ENCODE measurements around the gene TEX47. TPM values are rescaled to one million over a fixed set of nuclear protein-coding genes. Genes with fewer than 3 reads are reported as not detected.

Gene TEX47
- total and polyA plus RNA-seq, 2 donors (not counting 1 experiment from before 2014, with no cell fraction given) = not detected

GRCh38 chr7:88806280-88807037 is 10.9 kb upstream of the TEX47 start:
- no peak overlapping the region for H3K4me3 ChIP-seq (replicated peaks in 1 of 4; ENCODE audit: control extremely low read depth in 1 of 4, insufficient read depth in 1 of 4, low read depth in 3 of 4, low read length in 4 of 4)

GRCh38 chr7:88801046-88801445 is 5.5 kb upstream of the TEX47 start:
- no peaks in the 10 kb centered on the region for H3K9me3 ChIP-seq (ENCODE audit: control insufficient read depth, insufficient read depth, low read depth, low read length)
- H3K27me3 ChIP-seq (ENCODE audit: control insufficient read depth, insufficient read depth, low read length) = no peaks in the 10 kb centered on the region
- no peak overlapping the region for H3K4me2 ChIP-seq (ENCODE audit: extremely low read depth, insufficient read depth, low read length)
- no peaks in the 10 kb centered on the region for H4K20me1 ChIP-seq (ENCODE audit: control insufficient read depth, extremely low read depth, insufficient read depth, low read length)
- DNase-seq (ENCODE audit: low read depth in 2 of 2) = no peak
- no peak overlapping the region for H2AFZ ChIP-seq (ENCODE audit: low read length)
- TF ChIP-seq CTCF (conservative IDR thresholded peaks at IDR 0.05 in 1 of 2, IDR thresholded peaks at IDR 0.05 in 1 of 2; ENCODE audit: low read depth in 1 of 2, low read length in 2 of 2) (no peak), EZH2 (IDR thresholded peaks at IDR 0.05; ENCODE audit: low read length, missing control alignments) (no peak)
- no peak overlapping the region for H3K4me3 ChIP-seq (replicated peaks in 1 of 4; ENCODE audit: control extremely low read depth in 1 of 4, insufficient read depth in 1 of 4, low read depth in 3 of 4, low read length in 4 of 4)
- no peaks in the 10 kb centered on the region for H3K4me1 ChIP-seq (ENCODE audit: control insufficient read depth, extremely low read depth, insufficient read depth, low read length)
- H3K36me3 ChIP-seq (ENCODE audit: control insufficient read depth, insufficient read depth, low read length) = no peaks in the 10 kb centered on the region
- no peaks in the 10 kb centered on the region for H3K79me2 ChIP-seq (ENCODE audit: control insufficient read depth, insufficient read depth, low read length)
- H3K27ac ChIP-seq (ENCODE audit: insufficient read depth, low read length) = no peak overlapping the region
- H3K9ac ChIP-seq (ENCODE audit: insufficient read depth, low read length) = no peak overlapping the region

More at GRCh38 chr7:88806280-88807037, 10.9 kb upstream of the TEX47 start:
- no peak for DNase-seq (ENCODE audit: low read depth in 2 of 2)
- H3K27ac ChIP-seq (ENCODE audit: insufficient read depth, low read length) = no peak overlapping the region
- no peaks in the 10 kb centered on the region for H3K36me3 ChIP-seq (ENCODE audit: control insufficient read depth, insufficient read depth, low read length)
- no peak overlapping the region for H3K4me2 ChIP-seq (ENCODE audit: extremely low read depth, insufficient read depth, low read length)
- H4K20me1 ChIP-seq (ENCODE audit: control insufficient read depth, extremely low read depth, insufficient read depth, low read length) = no peaks in the 10 kb centered on the region
- TF ChIP-seq EZH2 (IDR thresholded peaks at IDR 0.05; ENCODE audit: low read length, missing control alignments) (no peak), CTCF (conservative IDR thresholded peaks at IDR 0.05 in 1 of 2, IDR thresholded peaks at IDR 0.05 in 1 of 2; ENCODE audit: low read depth in 1 of 2, low read length in 2 of 2) (no peak)
- no peaks in the 10 kb centered on the region for H3K79me2 ChIP-seq (ENCODE audit: control insufficient read depth, insufficient read depth, low read length)
- H3K4me1 ChIP-seq (ENCODE audit: control insufficient read depth, extremely low read depth, insufficient read depth, low read length) = no peaks in the 10 kb centered on the region
- H3K27me3 ChIP-seq (ENCODE audit: control insufficient read depth, insufficient read depth, low read length) = no peaks in the 10 kb centered on the region
- H3K9ac ChIP-seq (ENCODE audit: insufficient read depth, low read length) = no peak overlapping the region
- H2AFZ ChIP-seq (ENCODE audit: low read length) = no peak overlapping the region
- no peaks in the 10 kb centered on the region for H3K9me3 ChIP-seq (ENCODE audit: control insufficient read depth, insufficient read depth, low read depth, low read length)

GRCh38 chr7:88792361-88792760 is 3.2 kb downstream of the TEX47 start:
- Histone ChIP-seq H3K9ac (ENCODE audit: insufficient read depth, low read length) (no peak overlapping the region), H2AFZ (ENCODE audit: low read length) (no peak overlapping the region), H3K4me2 (ENCODE audit: extremely low read depth, insufficient read depth, low read length) (no peak overlapping the region), H3K27me3 (ENCODE audit: control insufficient read depth, insufficient read depth, low read length) (no peaks in the 10 kb centered on the region), H3K4me1 (ENCODE audit: control insufficient read depth, extremely low read depth, insufficient read depth, low read length) (no peaks in the 10 kb centered on the region), H3K36me3 (ENCODE audit: control insufficient read depth, insufficient read depth, low read length) (no peaks in the 10 kb centered on the region), H4K20me1 (ENCODE audit: control insufficient read depth, extremely low read depth, insufficient read depth, low read length) (no peaks in the 10 kb centered on the region), H3K9me3 (ENCODE audit: control insufficient read depth, insufficient read depth, low read depth, low read length) (no peaks in the 10 kb centered on the region), H3K4me3 (replicated peaks in 1 of 4; ENCODE audit: control extremely low read depth in 1 of 4, insufficient read depth in 1 of 4, low read depth in 3 of 4, low read length in 4 of 4) (no peak overlapping the region), H3K79me2 (ENCODE audit: control insufficient read depth, insufficient read depth, low read length) (no peaks in the 10 kb centered on the region), H3K27ac (ENCODE audit: insufficient read depth, low read length) (no peak overlapping the region)
- no peak for DNase-seq (ENCODE audit: low read depth in 2 of 2)
- TF ChIP-seq CTCF (conservative IDR thresholded peaks at IDR 0.05 in 1 of 2, IDR thresholded peaks at IDR 0.05 in 1 of 2; ENCODE audit: low read depth in 1 of 2, low read length in 2 of 2) = no peak
- TF ChIP-seq EZH2 (IDR thresholded peaks at IDR 0.05; ENCODE audit: low read length, missing control alignments) = no peak

Data from fibroblast of lung (primary cell).